T-helper 17 cell (primary cell): Measurements from ENCODE around the gene ABCC3. TPM values are rescaled to one million over a fixed set of nuclear protein-coding genes. Genes with fewer than 3 reads are reported as not detected.

Source experiments
- ATAC-seq: fragments of 150-1000 bp; cut with Tn5 transposase; 2 replicates; pipeline ENCODE4 v1.10.0; 2021; ENCODE audit warnings: mild to moderate bottlenecking, moderate library complexity
- DNase-seq, 3 donors: peaks; one replicate each; pipeline versions ENCODE4 v3.0.0 to v3.0.0-alpha.2; 2020 to 2021
- H3K9me3 ChIP-seq: one replicate; pipeline ENCODE4 v1.7.0; 2013; ENCODE audit warnings: low read length, mild to moderate bottlenecking; ENCODE audit not compliant: control insufficient read depth, poor library complexity, severe bottlenecking
- H3K27ac Mint-ChIP-seq: one replicate; pipeline ENCODE4 v1.8.0; 2022; ENCODE audit warnings: mild to moderate bottlenecking, moderate library complexity, mixed read lengths
- H3K27me3 Mint-ChIP-seq: one replicate; pipeline ENCODE4 v1.8.0; 2022; ENCODE audit warnings: mixed read lengths
- H3K36me3 Mint-ChIP-seq: one replicate; pipeline ENCODE4 v1.8.0; 2022; ENCODE audit warnings: low read depth, mixed read lengths
- H3K4me1 Mint-ChIP-seq: one replicate; pipeline ENCODE4 v1.8.0; 2022; ENCODE audit warnings: mild to moderate bottlenecking, mixed read lengths
- H3K4me3 Mint-ChIP-seq: one replicate; pipeline ENCODE4 v1.8.0; 2022; ENCODE audit warnings: mild to moderate bottlenecking, moderate library complexity, mixed read lengths
- total RNA-seq, 4 donors: library from RNA in 2 of 4; stranded (reverse) in 2 of 4; gene quantifications; one replicate each; pipeline ENCODE4 v1.2.3 and lab custom pipeline; 2022 to 2026

Gene ABCC3
- total RNA-seq, 2 donors from 2014 or later: 3.3 to 58.0 TPM

DNA sequence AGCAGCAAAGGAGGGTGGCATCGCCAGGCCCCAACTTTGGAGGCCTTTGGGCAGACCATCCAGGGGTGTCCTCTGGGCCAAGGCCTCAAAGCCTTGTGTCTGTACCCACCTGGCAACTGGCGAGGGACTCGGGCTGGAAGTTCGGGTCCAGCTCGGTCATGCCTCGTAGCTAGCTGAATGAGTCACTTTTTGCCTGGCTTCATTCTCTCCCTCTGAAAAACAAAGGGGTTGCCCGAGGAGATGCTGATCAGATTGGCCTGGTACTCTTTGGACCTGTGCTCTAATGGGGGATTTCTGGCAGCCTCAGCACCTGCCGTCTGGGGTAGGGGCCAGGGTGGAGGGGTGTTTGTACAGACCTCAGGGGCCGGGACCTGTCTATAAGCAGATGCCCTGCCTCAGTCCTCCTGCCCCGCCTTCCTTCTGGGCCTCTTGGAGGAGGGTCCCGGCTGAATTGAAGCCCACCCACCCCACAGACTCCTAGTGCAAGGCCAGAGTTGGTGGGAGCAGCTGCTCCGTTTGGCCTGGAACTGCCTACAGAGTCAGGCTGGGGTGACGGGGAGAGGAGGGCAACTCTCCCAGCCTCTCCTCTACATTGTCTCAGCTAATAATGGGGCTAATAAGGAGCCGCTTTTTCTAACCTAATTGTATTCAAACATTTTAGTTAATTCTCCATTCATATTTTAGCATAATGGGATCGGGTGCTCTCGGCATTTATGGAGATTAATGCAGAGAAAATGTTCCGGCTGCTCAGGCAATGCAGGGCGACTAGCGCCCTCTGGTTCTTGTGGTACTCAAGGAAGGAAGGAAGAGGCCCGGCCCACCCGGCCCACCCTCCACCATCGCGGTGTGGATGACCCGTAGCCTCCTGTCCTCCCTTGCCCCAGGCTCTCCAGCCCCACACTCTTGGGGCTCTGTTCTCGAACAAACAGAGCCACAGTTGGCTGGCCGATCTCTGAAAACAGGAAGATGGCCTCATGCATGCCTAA is 21.4 kb upstream of the ABCC3 start:
- Mint-ChIP-seq H3K4me3 (no peak overlapping the region), H3K27ac (no peak overlapping the region), H3K27me3 (peaks cover 38% of the 10 kb centered on the region), H3K4me1 (peaks cover 7% of the 10 kb centered on the region), H3K36me3 (peaks cover 2% of the 10 kb centered on the region)
- H3K9me3 ChIP-seq: no peaks in the 10 kb centered on the region
- ATAC-seq (no peak), DNase-seq (no peak)

DNA sequence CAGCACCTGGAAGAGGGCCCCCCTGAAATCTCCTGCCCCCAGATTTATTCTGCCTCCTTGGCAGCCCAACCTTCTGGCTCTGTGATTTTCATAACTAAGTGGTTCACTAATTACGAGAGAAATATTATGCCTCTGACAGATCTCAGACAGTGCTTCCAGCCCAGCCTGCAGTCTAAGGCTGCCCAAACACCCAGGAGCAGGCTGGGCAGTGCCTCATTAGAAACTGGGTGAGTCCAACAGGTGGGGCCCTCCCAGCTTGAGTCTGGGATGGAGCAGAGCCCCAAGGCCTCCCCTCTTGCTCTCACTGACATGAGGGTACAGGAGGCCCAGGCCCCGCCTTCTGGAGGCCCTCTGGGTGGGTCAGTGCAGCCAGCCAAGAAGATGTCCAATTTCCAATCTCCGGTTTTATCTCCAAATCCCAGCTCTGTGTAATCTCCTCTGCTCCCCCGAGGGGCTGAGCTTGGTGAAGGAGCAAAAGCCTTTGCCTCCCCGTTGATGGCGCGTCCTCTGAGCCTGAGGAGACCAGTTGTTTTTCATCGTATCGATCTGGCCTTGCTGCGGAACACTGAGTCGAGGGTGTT is 20.1 kb upstream of the ABCC3 start:
- no peaks in the 10 kb centered on the region for H3K9me3 ChIP-seq
- peaks cover 2% of the 10 kb centered on the region for H3K36me3 Mint-ChIP-seq
- DNase-seq: no peak
- peak overlapping the region; percentile 43 for H3K27ac Mint-ChIP-seq
- no peak overlapping the region for H3K4me3 Mint-ChIP-seq
- H3K27me3 Mint-ChIP-seq: peaks cover 28% of the 10 kb centered on the region
- no peak for ATAC-seq
- H3K4me1 Mint-ChIP-seq: peaks cover 12% of the 10 kb centered on the region

GRCh38 chr17:50615828-50616227 is 18.9 kb upstream of the ABCC3 start:
- Mint-ChIP-seq H3K4me3 (no peak overlapping the region), H3K27me3 (peaks cover 15% of the 10 kb centered on the region), H3K27ac (no peak overlapping the region), H3K36me3 (no peaks in the 10 kb centered on the region), H3K4me1 (peaks cover 12% of the 10 kb centered on the region)
- ATAC-seq (no peak), DNase-seq (no peak)
- H3K9me3 ChIP-seq: no peaks in the 10 kb centered on the region

- Mint-ChIP-seq H3K4me1 (peaks cover 12% of the 10 kb centered on the region), H3K27ac (no peak overlapping the region), H3K36me3 (no peaks in the 10 kb centered on the region), H3K4me3 (no peak overlapping the region), H3K27me3 (peaks cover 17% of the 10 kb centered on the region)
- ATAC-seq (no peak), DNase-seq (no peak)
- no peaks in the 10 kb centered on the region for H3K9me3 ChIP-seq
Measured at GRCh38 chr17:50618300-50618699, 16.4 kb upstream of the ABCC3 start.

DNA sequence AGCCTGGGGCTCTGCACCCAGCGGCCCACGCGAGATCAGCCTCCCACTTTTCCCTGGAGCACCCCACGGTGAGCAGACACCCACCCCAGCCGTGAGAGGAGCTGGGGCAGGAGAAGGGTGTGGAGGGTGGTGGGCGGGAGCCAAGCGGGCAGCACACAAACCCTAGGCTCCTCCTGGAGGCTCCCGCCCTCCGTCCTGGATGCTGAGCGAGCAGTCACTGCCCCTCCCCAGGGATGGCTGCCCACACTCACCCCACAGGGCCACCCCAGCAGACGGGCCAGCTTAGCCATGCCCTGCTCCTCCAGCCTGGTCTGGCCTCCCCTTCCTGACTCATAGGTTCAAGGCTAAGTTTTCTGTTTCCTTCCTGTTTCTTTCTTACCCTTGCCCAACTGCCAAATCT is 15.7 kb upstream of the ABCC3 start:
- ATAC-seq (no peak), DNase-seq (no peak)
- no peak overlapping the region for H3K4me3 Mint-ChIP-seq
- no peaks in the 10 kb centered on the region for H3K36me3 Mint-ChIP-seq
- peak overlapping the region; percentile 65 for H3K27ac Mint-ChIP-seq
- peaks cover 15% of the 10 kb centered on the region for H3K27me3 Mint-ChIP-seq
- no peaks in the 10 kb centered on the region for H3K9me3 ChIP-seq
- peaks cover 12% of the 10 kb centered on the region for H3K4me1 Mint-ChIP-seq

- peak overlapping the region; percentile 65 for H3K27ac Mint-ChIP-seq
- ATAC-seq (no peak), DNase-seq (no peak)
- peaks cover 6% of the 10 kb centered on the region for H3K4me1 Mint-ChIP-seq
- H3K36me3 Mint-ChIP-seq: no peaks in the 10 kb centered on the region
- H3K4me3 Mint-ChIP-seq: no peak overlapping the region
- peaks cover 15% of the 10 kb centered on the region for H3K27me3 Mint-ChIP-seq
- H3K9me3 ChIP-seq: no peaks in the 10 kb centered on the region
Measured at GRCh38 chr17:50619489-50619888, 15.2 kb upstream of the ABCC3 start.

DNA sequence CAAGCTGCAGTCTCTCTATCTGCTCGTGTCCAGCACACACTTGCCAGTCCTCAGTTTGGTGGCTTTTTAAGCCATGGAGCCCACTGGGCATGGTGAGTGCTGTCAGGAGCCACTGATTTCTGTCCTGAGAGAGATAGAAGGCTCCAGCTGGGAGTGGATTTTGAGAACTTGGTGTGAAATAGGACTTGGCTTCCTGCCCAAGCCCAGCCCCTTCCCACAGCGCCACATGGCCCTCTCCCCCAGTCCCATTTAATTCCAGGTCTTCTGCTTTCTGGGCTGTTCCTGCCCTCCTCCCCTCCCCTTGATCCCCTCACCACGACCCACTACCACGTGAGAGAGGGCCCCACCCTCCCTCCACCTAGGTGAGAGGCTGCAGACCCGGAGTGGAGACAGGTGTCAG is 14.4 kb upstream of the ABCC3 start:
- Mint-ChIP-seq H3K36me3 (peaks cover under 1% of the 10 kb centered on the region), H3K27me3 (peaks cover 21% of the 10 kb centered on the region), H3K4me3 (no peak overlapping the region), H3K27ac (no peak overlapping the region), H3K4me1 (peaks cover 5% of the 10 kb centered on the region)
- no peaks in the 10 kb centered on the region for H3K9me3 ChIP-seq
- ATAC-seq: no peak
- DNase-seq: no peak

- ATAC-seq: no peak
- peak overlapping the region; percentile 32 for H3K27ac Mint-ChIP-seq
- H3K4me3 Mint-ChIP-seq: no peak overlapping the region
- no peaks in the 10 kb centered on the region for H3K9me3 ChIP-seq
- no peak for DNase-seq
- H3K36me3 Mint-ChIP-seq: peaks cover 3% of the 10 kb centered on the region
- peaks cover 8% of the 10 kb centered on the region for H3K4me1 Mint-ChIP-seq
- peaks cover 27% of the 10 kb centered on the region for H3K27me3 Mint-ChIP-seq
Measured at GRCh38 chr17:50620858-50621257, 13.8 kb upstream of the ABCC3 start.

DNA sequence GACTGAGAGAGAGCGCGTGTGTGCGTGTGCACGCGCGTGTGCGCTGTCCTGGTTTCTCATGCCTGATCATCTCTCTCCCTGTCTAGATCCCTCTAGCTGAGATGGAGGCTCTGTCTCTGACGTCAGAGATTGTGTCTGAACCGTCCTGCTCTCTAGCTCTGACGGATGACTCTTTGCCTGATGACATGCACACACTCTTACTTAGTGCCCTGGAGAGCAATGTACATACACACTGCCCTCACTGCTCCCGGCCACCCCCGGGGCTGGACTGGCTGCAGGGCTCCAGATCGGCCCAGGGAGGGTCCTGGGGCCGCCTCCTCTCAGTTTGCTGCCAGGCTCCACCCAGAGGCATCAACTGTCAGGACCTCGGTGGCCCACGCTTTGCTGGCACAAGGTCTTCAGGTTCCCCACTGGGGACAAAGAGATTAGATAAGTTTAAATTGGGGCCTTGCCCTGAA is 13.1 kb upstream of the ABCC3 start:
- ATAC-seq (peak; percentile 39), DNase-seq (no peak)
- Mint-ChIP-seq H3K4me3 (no peak overlapping the region), H3K4me1 (peaks cover 8% of the 10 kb centered on the region), H3K27ac (no peak overlapping the region), H3K36me3 (peaks cover 3% of the 10 kb centered on the region), H3K27me3 (peaks cover 34% of the 10 kb centered on the region)
- no peaks in the 10 kb centered on the region for H3K9me3 ChIP-seq

GRCh38 chr17:50624321-50624934 is 10.3 kb upstream of the ABCC3 start:
- H3K36me3 Mint-ChIP-seq: peaks cover 3% of the 10 kb centered on the region
- ATAC-seq (no peak), DNase-seq (no peak)
- H3K9me3 ChIP-seq: no peaks in the 10 kb centered on the region
- H3K4me1 Mint-ChIP-seq: peaks cover 3% of the 10 kb centered on the region
- no peak overlapping the region for H3K27ac Mint-ChIP-seq
- H3K4me3 Mint-ChIP-seq: no peak overlapping the region
- peaks cover 58% of the 10 kb centered on the region for H3K27me3 Mint-ChIP-seq

- Mint-ChIP-seq H3K36me3 (peaks cover 3% of the 10 kb centered on the region), H3K27me3 (peaks cover 64% of the 10 kb centered on the region), H3K4me3 (no peak overlapping the region), H3K27ac (no peak overlapping the region), H3K4me1 (peaks cover 3% of the 10 kb centered on the region)
- ATAC-seq: no peak
- H3K9me3 ChIP-seq: no peaks in the 10 kb centered on the region
- no peak for DNase-seq
Measured at GRCh38 chr17:50625032-50625871, 9.4 kb upstream of the ABCC3 start.

- Mint-ChIP-seq H3K4me1 (peaks cover 7% of the 10 kb centered on the region), H3K27me3 (peaks cover 72% of the 10 kb centered on the region), H3K36me3 (peaks cover 5% of the 10 kb centered on the region), H3K27ac (peak overlapping the region; percentile 49), H3K4me3 (no peak overlapping the region)
- peak; percentile 40 to 50 (median 45) for DNase-seq
- peak; percentile 61 for ATAC-seq
- H3K9me3 ChIP-seq: no peaks in the 10 kb centered on the region
Measured at GRCh38 chr17:50626037-50626574, 8.6 kb upstream of the ABCC3 start.
